Subcutaneous adipose tissue (tissue), 4 donors: Measurements from ENCODE around the gene MYH15. TPM values are rescaled to one million over a fixed set of nuclear protein-coding genes. Genes with fewer than 3 reads are reported as not detected.

Source experiments
- CTCF ChIP-seq: fragments of 450-650 bp; IDR thresholded peaks from one replicate; pipeline ENCODE4 v1.5.1; 2016; ENCODE audit warnings: low read depth, mild to moderate bottlenecking, control low read depth, antibody characterized with exemption, moderate library complexity
- total RNA-seq, 4 donors: library from RNA; depleted of rRNA; stranded (reverse); fragments of >200 nt; gene quantifications; one replicate each; pipeline ENCODE4 v1.1.0, GENCODE V29; 2016

MYH15 gene
- total RNA-seq, 4 donors from 2014 or later: not detected

- TF ChIP-seq CTCF: no peak
Measured at GRCh38 chr3:108412121-108412750, 98.2 kb downstream of the MYH15 start.

GRCh38 chr3:108410531-108410984 is 99.8 kb downstream of the MYH15 start:
- no peak for TF ChIP-seq CTCF

- TF ChIP-seq CTCF: no peak
Measured at GRCh38 chr3:108409800-108410178, 100.6 kb downstream of the MYH15 start.

- TF ChIP-seq CTCF: no peak
Measured at GRCh38 chr3:108408883-108409799, 101.3 kb downstream of the MYH15 start.

GRCh38 chr3:108407886-108408285 is 102.5 kb downstream of the MYH15 start:
- TF ChIP-seq CTCF: no peak

GRCh38 chr3:108406661-108407206 is 103.7 kb downstream of the MYH15 start:
- no peak for TF ChIP-seq CTCF

GRCh38 chr3:108406063-108406660 is 104.2 kb downstream of the MYH15 start:
- no peak for TF ChIP-seq CTCF
